Stimulated activated CD8-positive, alpha-beta memory T cell treated with anti-CD3 and anti-CD28 coated beads, Interleukin-12 subunit alpha, Interleukin-12 subunit beta, amount 100 ng/mL, for 4 hours (primary cell): ENCODE measurements around the gene VPS8.
"Not testable (repeated sequence)": the region's sequence is repeated elsewhere in the genome, so short reads cannot be mapped to it uniquely, and the experiment has no call there.

Experiments used
- DNase-seq: peaks from one replicate; pipeline ENCODE4 v3.0.0-alpha.2; 2020; ENCODE audit warnings: low read depth

Gene VPS8

GRCh38 chr3:184914628-184915027 lies 102.7 kb downstream of the VPS8 start:
- no peak for DNase-seq

- DNase-seq: no peak
These were observed 106.8 kb downstream of the VPS8 start for GRCh38 chr3:184918750-184919149.

GRCh38 chr3:184919651-184920050 lies 107.7 kb downstream of the VPS8 start:
- DNase-seq: no peak

GRCh38 chr3:184924547-184924946 lies 112.6 kb downstream of the VPS8 start:
- no peak for DNase-seq

GRCh38 chr3:184927796-184928315 lies 115.9 kb downstream of the VPS8 start:
- no peak for DNase-seq

- no peak for DNase-seq
These were observed 120.8 kb downstream of the VPS8 start for GRCh38 chr3:184932777-184933176.

- no peak for DNase-seq
These were observed 125.6 kb downstream of the VPS8 start for GRCh38 chr3:184937611-184938010.

- no peak for DNase-seq
These were observed 129.4 kb downstream of the VPS8 start for GRCh38 chr3:184941408-184941807.

GRCh38 chr3:184942735-184943134 lies 130.8 kb downstream of the VPS8 start:
- DNase-seq: no peak

- DNase-seq: no peak
These were observed 132.3 kb downstream of the VPS8 start for GRCh38 chr3:184944241-184944640.

- DNase-seq: no peak
These were observed 134.1 kb downstream of the VPS8 start for GRCh38 chr3:184945886-184946625.

GRCh38 chr3:184946917-184947316 lies 135.0 kb downstream of the VPS8 start:
- DNase-seq: no peak

GRCh38 chr3:184949251-184949965 lies 137.4 kb downstream of the VPS8 start:
- no peak for DNase-seq

- not testable (repeated sequence) for DNase-seq
These were observed 138.8 kb downstream of the VPS8 start for GRCh38 chr3:184950816-184951215.

- no peak for DNase-seq
These were observed 140.7 kb downstream of the VPS8 start for GRCh38 chr3:184952671-184953070.

GRCh38 chr3:184953401-184953800 lies 141.4 kb downstream of the VPS8 start:
- DNase-seq: no peak

- no peak for DNase-seq
These were observed 142.3 kb downstream of the VPS8 start for GRCh38 chr3:184954251-184954650.

GRCh38 chr3:184954851-184955250 lies 142.9 kb downstream of the VPS8 start:
- not testable (repeated sequence) for DNase-seq

GRCh38 chr3:184965639-184966430 lies 153.9 kb downstream of the VPS8 start:
- no peak for DNase-seq

GRCh38 chr3:184968115-184968514 lies 156.1 kb downstream of the VPS8 start:
- DNase-seq: no peak

- no peak for DNase-seq
These were observed 158.2 kb downstream of the VPS8 start for GRCh38 chr3:184970186-184970585.

GRCh38 chr3:184977796-184978195 lies 165.8 kb downstream of the VPS8 start:
- DNase-seq: no peak

- no peak for DNase-seq
These were observed 169.1 kb downstream of the VPS8 start for GRCh38 chr3:184981071-184981470.
